Natural killer cell (primary cell): ENCODE measurements around the gene ENO2. TPM values are rescaled to one million over a fixed set of nuclear protein-coding genes. Genes with fewer than 3 reads are reported as not detected.

Experiments used
- ATAC-seq, 3 donors: fragments of 150-1000 bp in 2 of 3; fragments of 200-7000 bp in 1 of 3; cut with Tn5 transposase; 1 replicate in 1 of 3; 2 replicates in 2 of 3; pipeline ENCODE4 v1.10.0; 2021; ENCODE audit warnings: mild to moderate bottlenecking in 2 of 3, moderate library complexity in 2 of 3
- DNase-seq, 2 donors: peaks; one replicate each; pipeline versions ENCODE4 v3.0.0 to v3.0.0-alpha.2; 2013 to 2021; ENCODE audit warnings: mixed read lengths in 1 of 2
- H3K27ac ChIP-seq: one replicate; pipeline ENCODE4 v1.5.1; 2013; ENCODE audit warnings: mild to moderate bottlenecking, low read length
- H3K27me3 ChIP-seq: one replicate; pipeline ENCODE4 v1.6.1; 2013; ENCODE audit warnings: low read length; ENCODE audit not compliant: control insufficient read depth, insufficient read depth
- H3K36me3 ChIP-seq: one replicate; pipeline ENCODE4 v1.6.1; 2013; ENCODE audit warnings: low read length; ENCODE audit not compliant: control insufficient read depth, insufficient read depth
- H3K4me1 ChIP-seq: one replicate; pipeline ENCODE4 v1.6.1; 2013; ENCODE audit warnings: low read length; ENCODE audit not compliant: control insufficient read depth, insufficient read depth
- H3K4me3 ChIP-seq: one replicate; pipeline ENCODE4 v1.5.1; 2013; ENCODE audit warnings: low read length
- H3K9me3 ChIP-seq: one replicate; pipeline ENCODE4 v1.6.1; 2013; ENCODE audit warnings: low read length; ENCODE audit not compliant: control insufficient read depth, insufficient read depth
- H3K27ac Mint-ChIP-seq, 2 donors: one replicate each; pipeline ENCODE4 v1.8.0; 2022; ENCODE audit warnings: mild to moderate bottlenecking in 2 of 2, mixed read lengths in 2 of 2, moderate library complexity in 1 of 2
- H3K27me3 Mint-ChIP-seq, 2 donors: one replicate each; pipeline ENCODE4 v1.8.0; 2022; ENCODE audit warnings: low read depth in 2 of 2, mixed read lengths in 2 of 2
- H3K36me3 Mint-ChIP-seq: one replicate; pipeline ENCODE4 v1.8.0; 2022; ENCODE audit warnings: mixed read lengths
- H3K4me1 Mint-ChIP-seq, 2 donors: one replicate each; pipeline ENCODE4 v1.8.0; 2022; ENCODE audit warnings: mixed read lengths in 2 of 2
- H3K4me3 Mint-ChIP-seq: one replicate; pipeline ENCODE4 v1.8.0; 2022; ENCODE audit warnings: mild to moderate bottlenecking, moderate library complexity, mixed read lengths
- H3K9me3 Mint-ChIP-seq, 2 donors: one replicate each; pipeline ENCODE4 v1.8.0; 2022; ENCODE audit warnings: mixed read lengths in 2 of 2
- WGBS: methylation state at CpG from one replicate; pipeline ENCODE4 v1.1.7; 2013; ENCODE audit warnings: missing lambda C conversion rate; ENCODE audit not compliant: insufficient coverage; 5-methylcytosine and 5-hydroxymethylcytosine counted together
- intact Hi-C: fragments of 100-400 bp; cut with micrococcal nuclease; formaldehyde crosslinking; loops from one replicate; pipeline ENCODE4 v1.14.2; 2022
- total RNA-seq, 4 donors: library from RNA; stranded (reverse); fragments of 120-200 nt in 1 of 4; gene quantifications; one replicate each; pipeline versions ENCODE4 v1.2.3 to v1.2.4, GENCODE V29; 2013 to 2022
- TF ChIP-seq, protein P1 (sequence below): fragments of 200-600 bp; IDR thresholded peaks from one replicate; pipeline ENCODE4 v1.8.0; 2022; ENCODE audit warnings: antibody characterized with exemption

Gene ENO2
- total RNA-seq, 3 donors from 2014 or later (not counting 1 experiment from before 2014, with no cell fraction given) = 21.6 to 30.8 (median 23.1) TPM

DNA sequence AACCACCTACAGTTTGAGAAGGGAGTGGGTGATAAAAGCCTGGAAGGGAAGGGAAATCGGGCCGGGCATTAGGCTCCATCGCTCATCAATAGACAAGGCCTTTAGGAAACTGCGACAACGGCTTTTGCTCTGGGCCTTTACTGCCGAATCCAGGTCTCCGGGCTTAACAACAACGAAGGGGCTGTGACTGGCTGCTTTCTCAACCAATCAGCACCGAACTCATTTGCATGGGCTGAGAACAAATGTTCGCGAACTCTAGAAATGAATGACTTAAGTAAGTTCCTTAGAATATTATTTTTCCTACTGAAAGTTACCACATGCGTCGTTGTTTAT, 29.0 kb downstream of the ENO2 start:
- Histone ChIP-seq H3K4me3 (no peak overlapping the region), H3K27ac (peak overlapping the region; percentile 99), H3K9me3 (no peaks in the 10 kb centered on the region), H3K4me1 (peaks cover 59% of the 10 kb centered on the region), H3K27me3 (no peaks in the 10 kb centered on the region), H3K36me3 (no peaks in the 10 kb centered on the region)
- 1% methylated on average over 12 of the region's 13 CpGs for WGBS
- peak; percentile 65 to 95 for DNase-seq
- Mint-ChIP-seq H3K9me3 (no peaks in the 10 kb centered on the region), H3K4me3 (peak overlapping the region; percentile 82), H3K36me3 (no peaks in the 10 kb centered on the region), H3K27me3 (no peaks in the 10 kb centered on the region), H3K4me1 (peaks cover 48 to 64% of the 10 kb centered on the region in 2 donors), H3K27ac (peak overlapping the region; percentile 98 to 99)
- peak; percentile 62 to 72 (median 63) for ATAC-seq
- TF ChIP-seq, protein P1, sequence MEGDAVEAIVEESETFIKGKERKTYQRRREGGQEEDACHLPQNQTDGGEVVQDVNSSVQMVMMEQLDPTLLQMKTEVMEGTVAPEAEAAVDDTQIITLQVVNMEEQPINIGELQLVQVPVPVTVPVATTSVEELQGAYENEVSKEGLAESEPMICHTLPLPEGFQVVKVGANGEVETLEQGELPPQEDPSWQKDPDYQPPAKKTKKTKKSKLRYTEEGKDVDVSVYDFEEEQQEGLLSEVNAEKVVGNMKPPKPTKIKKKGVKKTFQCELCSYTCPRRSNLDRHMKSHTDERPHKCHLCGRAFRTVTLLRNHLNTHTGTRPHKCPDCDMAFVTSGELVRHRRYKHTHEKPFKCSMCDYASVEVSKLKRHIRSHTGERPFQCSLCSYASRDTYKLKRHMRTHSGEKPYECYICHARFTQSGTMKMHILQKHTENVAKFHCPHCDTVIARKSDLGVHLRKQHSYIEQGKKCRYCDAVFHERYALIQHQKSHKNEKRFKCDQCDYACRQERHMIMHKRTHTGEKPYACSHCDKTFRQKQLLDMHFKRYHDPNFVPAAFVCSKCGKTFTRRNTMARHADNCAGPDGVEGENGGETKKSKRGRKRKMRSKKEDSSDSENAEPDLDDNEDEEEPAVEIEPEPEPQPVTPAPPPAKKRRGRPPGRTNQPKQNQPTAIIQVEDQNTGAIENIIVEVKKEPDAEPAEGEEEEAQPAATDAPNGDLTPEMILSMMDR = no peak
- intact Hi-C loops = loop anchor here (1.0 kb wide), 2 partner anchors 27 to 71 kb away; partner anchors contain the start of genes EMG1 and PHB2

DNA sequence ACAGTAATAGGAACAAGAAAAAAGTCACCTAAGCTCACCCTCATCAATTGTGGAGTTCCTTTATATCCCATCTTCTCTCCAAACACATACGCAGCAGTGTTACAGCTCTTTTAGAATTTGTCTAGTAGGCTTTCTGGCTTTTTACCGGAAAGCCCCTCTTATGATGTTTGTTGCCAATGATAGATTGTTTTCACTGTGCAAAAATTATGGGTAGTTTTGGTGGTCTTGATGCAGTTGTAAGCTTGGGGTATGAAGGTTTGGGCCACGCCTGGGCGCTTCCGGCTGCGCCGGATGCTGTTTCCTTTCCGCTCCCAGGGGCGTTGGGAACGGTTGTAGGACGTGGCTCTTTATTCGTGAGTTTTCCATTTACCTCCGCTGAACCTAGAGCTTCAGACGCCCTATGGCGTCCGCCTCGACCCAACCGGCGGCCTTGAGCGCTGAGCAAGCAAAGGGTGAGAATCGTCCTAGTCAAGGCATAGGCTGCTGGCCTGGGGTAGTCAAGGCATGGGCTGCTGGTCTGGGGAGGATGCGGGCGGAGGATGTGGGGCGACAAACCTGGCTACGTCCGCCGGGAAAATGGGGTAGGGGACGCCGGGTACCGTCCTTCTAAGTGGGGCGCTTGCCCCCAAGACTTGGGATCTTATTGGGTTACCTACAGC, 29.5 kb downstream of the ENO2 start, which contains the start of the genes C12orf57 and RNU7-1:
Gene C12orf57, plus strand, starts transcription at position 301 of the 659 bp plus-strand sequence. Its CDS starts 100 bp downstream, at position 401.
Gene RNU7-1, plus strand, starts transcription at position 95 of the 659 bp plus-strand sequence.
- Mint-ChIP-seq H3K27me3 (no peaks in the 10 kb centered on the region), H3K27ac (peak within 1 kb of the TSS; percentile 98 to 99), H3K4me1 (peaks cover 53 to 68% of the 10 kb centered on the region in 2 donors), H3K4me3 (peak within 1 kb of the TSS; percentile 82), H3K9me3 (no peaks in the 10 kb centered on the region), H3K36me3 (no peaks in the 10 kb centered on the region)
- ATAC-seq (peak; percentile 63 to 82 (median 70)), DNase-seq (peak; percentile 68 to 91)
- Histone ChIP-seq H3K4me1 (peaks cover 59% of the 10 kb centered on the region), H3K27ac (peak within 1 kb of the TSS; percentile 99), H3K4me3 (peak within 1 kb of the TSS; percentile 91), H3K9me3 (no peaks in the 10 kb centered on the region), H3K27me3 (no peaks in the 10 kb centered on the region), H3K36me3 (no peaks in the 10 kb centered on the region)
- TF ChIP-seq, protein P1 = no peak
- intact Hi-C loops = loop anchor here (1.0 to 2.0 kb wide), 5 partner anchors 15 to 72 kb away; partner anchors contain the start of genes EMG1 and PHB2
- WGBS = under 1% methylated on average over 31 of the region's 31 CpGs

- peak overlapping the region; percentile 91 for H3K4me3 ChIP-seq
- no peaks in the 10 kb centered on the region for H3K27me3 ChIP-seq
- TF ChIP-seq, protein P1 = peak; percentile 90
- no peaks in the 10 kb centered on the region for H3K27me3 Mint-ChIP-seq
- ATAC-seq = peak; percentile 51 to 73 (median 53)
- no peaks in the 10 kb centered on the region for H3K9me3 Mint-ChIP-seq
- intact Hi-C loops = loop anchor here (1.0 to 2.0 kb wide), 3 partner anchors 15 to 21 kb away; no protein-coding TSS in a partner anchor
- peak; percentile 83 to 94 for DNase-seq
- H3K27ac ChIP-seq = peak overlapping the region; percentile 99
- H3K36me3 ChIP-seq = no peaks in the 10 kb centered on the region
- H3K4me1 Mint-ChIP-seq = peaks cover 61 to 69% of the 10 kb centered on the region in 2 donors
- H3K36me3 Mint-ChIP-seq = no peaks in the 10 kb centered on the region
- H3K4me1 ChIP-seq = peaks cover 66% of the 10 kb centered on the region
- H3K27ac Mint-ChIP-seq = peak overlapping the region; percentile 98 to 99
- no peaks in the 10 kb centered on the region for H3K9me3 ChIP-seq
- H3K4me3 Mint-ChIP-seq = peak overlapping the region; percentile 82
- WGBS = under 1% methylated on average over 41 of the region's 48 CpGs
Measured at GRCh38 chr12:6944381-6945186, 30.2 kb downstream of the ENO2 start.
